WI38 (cell line): Measurements from ENCODE around the gene TMTC2.

Experiments used
- H3K4me3 ChIP-seq: 2 replicates; pipeline ENCODE4 v1.5.1; 2011; ENCODE audit warnings: low read depth, mild to moderate bottlenecking, control low read depth, low read length
- TF ChIP-seq, protein P1 (sequence below): IDR thresholded peaks from 2 replicates; pipeline ENCODE4 v1.5.1; 2012; ENCODE audit warnings: low read depth, mild to moderate bottlenecking, control low read depth, low read length

Gene TMTC2

DNA sequence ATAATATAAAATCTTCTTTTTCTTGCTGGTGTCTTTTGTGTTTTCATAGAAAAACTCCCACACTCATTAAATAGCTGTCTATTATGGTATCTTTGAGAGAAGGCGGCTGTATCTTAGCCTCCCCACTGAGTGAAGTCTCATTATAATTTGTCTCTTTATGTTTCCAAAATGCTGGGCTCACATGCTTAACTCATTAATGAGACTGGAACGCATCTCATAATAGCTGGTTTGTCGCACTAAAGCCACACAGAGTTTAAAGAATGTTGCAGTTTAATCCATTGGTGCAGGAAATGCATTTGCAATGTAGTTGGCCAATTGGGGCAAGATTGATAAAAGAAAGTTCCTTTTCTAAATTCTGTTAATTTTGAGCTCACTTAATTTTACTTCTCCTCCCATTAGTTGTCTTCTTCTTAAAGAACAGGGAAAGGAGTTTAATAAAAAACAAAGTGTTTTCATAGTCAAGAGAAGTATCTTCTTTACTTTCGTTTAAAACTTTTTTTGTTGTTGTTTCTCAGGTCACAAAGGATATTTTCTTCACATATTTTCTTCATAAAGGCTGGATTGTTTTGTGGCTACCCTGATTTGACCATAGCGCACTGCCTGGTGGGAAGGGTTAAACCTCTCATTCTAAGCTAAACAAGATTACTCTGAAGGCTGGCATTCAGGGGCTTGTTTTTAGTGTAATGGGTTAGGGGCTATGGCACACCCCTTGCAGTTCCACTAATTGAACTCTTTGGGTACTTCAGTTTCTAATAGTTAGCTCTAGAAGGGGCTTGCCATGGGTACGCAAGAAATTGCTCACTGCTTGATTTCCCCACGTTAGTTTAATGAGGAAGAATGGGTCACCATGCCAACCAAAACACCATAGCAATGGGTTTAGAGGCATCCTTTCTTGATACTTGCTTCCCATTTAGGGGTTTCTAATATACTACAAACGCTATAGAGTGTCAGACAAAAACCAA lies 197.0 kb downstream of the TMTC2 start:
- no peak overlapping the region for H3K4me3 ChIP-seq
- TF ChIP-seq, protein P1, sequence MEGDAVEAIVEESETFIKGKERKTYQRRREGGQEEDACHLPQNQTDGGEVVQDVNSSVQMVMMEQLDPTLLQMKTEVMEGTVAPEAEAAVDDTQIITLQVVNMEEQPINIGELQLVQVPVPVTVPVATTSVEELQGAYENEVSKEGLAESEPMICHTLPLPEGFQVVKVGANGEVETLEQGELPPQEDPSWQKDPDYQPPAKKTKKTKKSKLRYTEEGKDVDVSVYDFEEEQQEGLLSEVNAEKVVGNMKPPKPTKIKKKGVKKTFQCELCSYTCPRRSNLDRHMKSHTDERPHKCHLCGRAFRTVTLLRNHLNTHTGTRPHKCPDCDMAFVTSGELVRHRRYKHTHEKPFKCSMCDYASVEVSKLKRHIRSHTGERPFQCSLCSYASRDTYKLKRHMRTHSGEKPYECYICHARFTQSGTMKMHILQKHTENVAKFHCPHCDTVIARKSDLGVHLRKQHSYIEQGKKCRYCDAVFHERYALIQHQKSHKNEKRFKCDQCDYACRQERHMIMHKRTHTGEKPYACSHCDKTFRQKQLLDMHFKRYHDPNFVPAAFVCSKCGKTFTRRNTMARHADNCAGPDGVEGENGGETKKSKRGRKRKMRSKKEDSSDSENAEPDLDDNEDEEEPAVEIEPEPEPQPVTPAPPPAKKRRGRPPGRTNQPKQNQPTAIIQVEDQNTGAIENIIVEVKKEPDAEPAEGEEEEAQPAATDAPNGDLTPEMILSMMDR, result no peak

DNA sequence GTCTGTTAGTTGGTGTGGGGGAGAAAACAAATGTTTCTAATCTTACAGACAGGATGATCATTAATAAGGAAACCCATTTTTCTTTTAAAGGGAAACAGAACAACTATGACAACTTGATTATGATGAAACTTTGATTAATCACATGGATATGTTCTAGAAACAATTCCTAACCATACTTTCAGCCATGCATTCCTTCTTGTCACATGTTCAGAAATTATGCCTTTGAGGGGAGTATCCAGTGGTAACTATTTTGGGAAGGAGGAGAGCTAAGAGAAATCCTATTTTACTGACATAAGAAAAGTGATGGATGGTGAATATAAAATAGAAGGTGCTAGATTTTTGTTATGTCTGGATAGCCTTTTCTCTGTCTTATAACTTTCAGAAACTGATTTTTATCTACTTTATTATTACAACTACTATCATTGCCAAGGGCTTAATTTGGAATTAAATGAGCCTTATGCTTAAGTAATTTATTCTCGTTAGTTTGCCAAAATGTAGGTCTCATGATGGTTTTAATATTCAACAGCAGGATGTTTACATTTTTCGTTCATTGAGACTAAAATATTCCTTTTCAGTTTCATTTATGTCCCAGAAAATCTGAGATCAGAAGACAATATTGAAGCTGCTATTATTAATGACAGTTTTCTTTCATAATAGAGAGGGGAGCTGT lies 200.1 kb downstream of the TMTC2 start:
- H3K4me3 ChIP-seq, result no peak overlapping the region
- TF ChIP-seq, protein P1, result no peak

DNA sequence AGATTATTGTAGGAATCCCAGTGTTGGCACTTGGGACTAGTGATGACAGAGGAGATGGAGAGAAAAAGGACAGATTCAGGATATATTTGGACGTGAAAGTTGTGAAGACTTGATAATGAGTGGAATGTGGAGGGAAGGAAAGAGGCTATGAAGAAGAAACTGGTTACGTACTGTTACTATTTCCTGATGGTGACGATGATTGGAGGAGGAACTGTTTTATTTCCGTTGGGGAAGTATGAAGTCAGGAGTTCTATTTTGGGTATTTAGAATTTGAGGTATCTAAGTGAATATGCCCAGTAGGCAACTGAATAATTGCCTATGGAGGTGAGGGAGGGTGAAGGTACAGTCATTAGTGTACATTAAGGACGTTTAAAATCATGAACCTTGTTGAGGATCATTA lies 207.2 kb downstream of the TMTC2 start:
- no peak overlapping the region for H3K4me3 ChIP-seq
- TF ChIP-seq, protein P1, result no peak

DNA sequence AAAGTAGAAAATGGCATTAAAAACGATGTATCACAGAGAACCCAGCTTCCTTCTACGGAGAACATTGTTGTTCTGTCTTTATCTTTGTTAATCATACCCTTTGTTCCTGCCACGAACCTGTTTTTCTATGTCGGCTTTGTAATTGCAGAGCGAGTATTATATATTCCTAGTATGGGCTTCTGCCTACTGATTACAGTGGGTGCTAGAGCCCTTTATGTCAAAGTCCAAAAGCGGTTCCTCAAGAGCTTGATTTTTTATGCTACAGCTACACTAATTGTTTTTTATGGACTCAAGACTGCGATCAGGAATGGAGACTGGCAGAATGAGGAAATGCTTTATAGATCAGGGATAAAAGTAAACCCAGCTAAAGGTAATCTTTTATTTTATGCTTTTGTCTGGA lies 209.6 kb downstream of the TMTC2 start:
- no peak overlapping the region for H3K4me3 ChIP-seq
- TF ChIP-seq, protein P1, result no peak

DNA sequence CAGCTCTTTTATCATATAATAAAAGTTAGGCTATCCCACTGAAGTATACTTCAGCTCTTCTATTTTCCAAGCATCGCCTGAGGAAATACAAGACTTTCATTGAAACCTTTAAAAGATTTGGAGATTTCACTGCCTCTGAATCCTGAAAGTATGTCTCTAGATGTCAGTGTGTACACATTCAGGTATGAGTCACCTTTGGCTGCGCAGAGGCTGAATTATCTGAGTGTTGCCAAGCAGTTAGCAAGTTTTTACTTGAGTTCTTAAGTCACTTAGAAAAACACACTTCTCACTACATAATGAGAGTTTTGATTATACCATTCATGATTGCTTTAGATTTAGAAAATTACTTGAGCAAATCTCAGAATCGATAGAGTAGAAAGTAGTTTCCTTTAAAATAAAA lies 210.3 kb downstream of the TMTC2 start:
- TF ChIP-seq, protein P1, result no peak
- no peak overlapping the region for H3K4me3 ChIP-seq

DNA sequence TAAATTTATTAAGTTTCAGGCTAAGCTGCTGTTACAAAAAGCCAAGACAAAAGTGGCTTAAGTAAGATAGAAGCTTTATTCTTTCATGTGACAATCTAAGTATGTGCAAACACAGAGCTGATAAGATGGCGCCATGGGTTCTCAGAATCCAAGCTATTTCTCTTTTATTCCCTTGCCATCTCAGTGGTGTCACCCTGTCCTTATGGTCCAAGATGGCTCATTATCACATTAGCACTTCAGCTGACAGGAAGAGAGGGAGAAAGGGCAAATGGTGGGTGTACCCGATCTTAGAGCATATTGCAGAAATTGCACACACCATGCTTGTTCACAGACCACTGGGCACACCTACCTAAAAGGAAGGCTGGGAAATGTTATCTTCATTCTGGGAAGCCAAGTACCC lies 211.7 kb downstream of the TMTC2 start:
- no peak overlapping the region for H3K4me3 ChIP-seq
- TF ChIP-seq, protein P1, result no peak
